ENCODE data around the gene DAB2. TPM values are rescaled to one million over a fixed set of nuclear protein-coding genes. Genes with fewer than 3 reads are reported as not detected.

Gene DAB2
- total RNA-seq, 1 donor from 2014 or later: 63.6 TPM

DNA sequence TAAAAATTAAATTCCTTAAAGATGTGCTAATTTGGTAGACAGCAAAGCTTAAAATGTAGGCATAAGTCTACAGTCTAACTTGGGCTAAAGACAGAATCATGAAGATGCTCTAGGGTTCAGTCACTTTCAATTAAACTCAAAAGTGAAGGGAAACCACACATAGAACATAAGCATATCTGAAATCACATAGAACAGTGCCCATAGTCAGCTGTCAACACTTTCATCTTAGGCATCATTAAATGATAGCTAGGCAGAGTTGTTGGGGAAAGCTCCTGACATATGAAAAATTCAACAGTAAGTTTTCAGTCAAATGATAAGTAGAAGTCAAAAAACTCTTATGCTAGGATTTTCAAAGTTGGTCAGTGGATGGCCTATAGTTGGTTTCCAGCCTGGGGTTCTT is 11.0 kb downstream of the DAB2 start:
- Mint-ChIP-seq H3K27ac (no peak overlapping the region), H3K36me3 (peaks cover 11% of the 10 kb centered on the region), H3K4me3 (no peak overlapping the region), H3K4me1 (peaks cover 44% of the 10 kb centered on the region), H3K27me3 (ENCODE audit: low read depth) (no peaks in the 10 kb centered on the region), H3K9me3 (no peaks in the 10 kb centered on the region)
- no peak for DNase-seq (ENCODE audit: low spot score in 2 of 2, unreplicated experiment in 2 of 2)
- TF ChIP-seq, protein P1, sequence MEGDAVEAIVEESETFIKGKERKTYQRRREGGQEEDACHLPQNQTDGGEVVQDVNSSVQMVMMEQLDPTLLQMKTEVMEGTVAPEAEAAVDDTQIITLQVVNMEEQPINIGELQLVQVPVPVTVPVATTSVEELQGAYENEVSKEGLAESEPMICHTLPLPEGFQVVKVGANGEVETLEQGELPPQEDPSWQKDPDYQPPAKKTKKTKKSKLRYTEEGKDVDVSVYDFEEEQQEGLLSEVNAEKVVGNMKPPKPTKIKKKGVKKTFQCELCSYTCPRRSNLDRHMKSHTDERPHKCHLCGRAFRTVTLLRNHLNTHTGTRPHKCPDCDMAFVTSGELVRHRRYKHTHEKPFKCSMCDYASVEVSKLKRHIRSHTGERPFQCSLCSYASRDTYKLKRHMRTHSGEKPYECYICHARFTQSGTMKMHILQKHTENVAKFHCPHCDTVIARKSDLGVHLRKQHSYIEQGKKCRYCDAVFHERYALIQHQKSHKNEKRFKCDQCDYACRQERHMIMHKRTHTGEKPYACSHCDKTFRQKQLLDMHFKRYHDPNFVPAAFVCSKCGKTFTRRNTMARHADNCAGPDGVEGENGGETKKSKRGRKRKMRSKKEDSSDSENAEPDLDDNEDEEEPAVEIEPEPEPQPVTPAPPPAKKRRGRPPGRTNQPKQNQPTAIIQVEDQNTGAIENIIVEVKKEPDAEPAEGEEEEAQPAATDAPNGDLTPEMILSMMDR (IDR thresholded peaks at IDR 0.05; ENCODE audit: unreplicated experiment): no peak

DNA sequence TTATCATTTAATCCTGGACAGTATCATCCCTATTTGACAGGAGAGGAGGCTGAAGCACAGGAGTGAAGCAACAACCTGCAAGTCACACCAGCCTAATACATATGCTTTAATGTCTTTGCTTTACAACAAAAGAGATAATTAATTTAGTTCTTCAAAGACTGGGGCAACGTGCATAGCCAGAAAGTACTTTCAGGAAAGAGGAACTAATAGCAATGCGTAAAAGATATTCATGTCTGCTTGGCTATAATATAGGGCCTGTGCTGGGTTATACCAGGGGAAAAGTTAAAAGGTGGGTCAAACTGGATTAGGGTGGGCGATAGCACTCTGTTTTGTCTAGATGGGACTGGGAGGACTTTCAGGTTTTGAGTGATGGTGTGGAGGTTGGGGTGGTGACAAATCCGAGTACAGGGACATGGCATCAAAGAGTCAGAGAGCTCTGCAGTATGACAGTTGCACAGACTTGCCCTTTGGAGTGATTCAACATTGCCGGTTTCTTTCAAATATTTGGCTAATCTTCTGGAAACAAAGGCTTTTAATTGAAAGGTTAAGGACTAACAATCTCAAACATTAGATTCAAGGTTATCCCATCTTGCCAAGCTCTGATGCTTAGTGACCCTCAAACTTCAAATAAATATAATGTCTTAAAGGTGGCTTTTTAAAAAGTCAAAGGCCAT is 11.9 kb downstream of the DAB2 start:
- Mint-ChIP-seq H3K36me3 (peaks cover 11% of the 10 kb centered on the region), H3K4me1 (peaks cover 46% of the 10 kb centered on the region), H3K9me3 (no peaks in the 10 kb centered on the region), H3K27me3 (ENCODE audit: low read depth) (no peaks in the 10 kb centered on the region), H3K4me3 (no peak overlapping the region), H3K27ac (peak overlapping the region; percentile 33)
- TF ChIP-seq, protein P1 (IDR thresholded peaks at IDR 0.05; ENCODE audit: unreplicated experiment): no peak
- DNase-seq (ENCODE audit: low spot score in 2 of 2, unreplicated experiment in 2 of 2): no peak

DNA sequence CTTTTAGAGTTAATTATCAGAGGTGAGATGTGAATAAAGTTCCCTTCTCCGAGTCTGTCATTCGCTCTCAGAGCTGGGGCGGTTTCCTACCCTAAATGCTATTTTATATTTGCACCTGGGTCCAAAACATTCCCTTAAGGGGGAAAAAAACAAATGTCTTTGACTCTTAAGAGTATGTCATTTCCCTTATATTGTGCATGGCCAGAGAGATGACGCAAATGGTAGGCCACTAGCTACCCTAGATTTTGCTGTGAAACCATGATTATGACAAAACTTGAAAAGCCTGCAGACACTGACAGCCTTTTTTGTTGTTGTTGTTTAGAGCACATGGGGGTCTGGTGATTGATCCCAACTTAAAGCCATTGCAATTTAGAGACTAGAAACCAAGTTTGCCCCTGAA is 12.8 kb downstream of the DAB2 start:
- no peak for DNase-seq (ENCODE audit: low spot score in 2 of 2, unreplicated experiment in 2 of 2)
- no peak overlapping the region for H3K4me3 Mint-ChIP-seq
- H3K36me3 Mint-ChIP-seq: peaks cover 14% of the 10 kb centered on the region
- TF ChIP-seq, protein P1 (IDR thresholded peaks at IDR 0.05; ENCODE audit: unreplicated experiment): no peak
- peaks cover 50% of the 10 kb centered on the region for H3K4me1 Mint-ChIP-seq
- H3K9me3 Mint-ChIP-seq: no peaks in the 10 kb centered on the region
- no peak overlapping the region for H3K27ac Mint-ChIP-seq
- H3K27me3 Mint-ChIP-seq (ENCODE audit: low read depth): no peaks in the 10 kb centered on the region

DNA sequence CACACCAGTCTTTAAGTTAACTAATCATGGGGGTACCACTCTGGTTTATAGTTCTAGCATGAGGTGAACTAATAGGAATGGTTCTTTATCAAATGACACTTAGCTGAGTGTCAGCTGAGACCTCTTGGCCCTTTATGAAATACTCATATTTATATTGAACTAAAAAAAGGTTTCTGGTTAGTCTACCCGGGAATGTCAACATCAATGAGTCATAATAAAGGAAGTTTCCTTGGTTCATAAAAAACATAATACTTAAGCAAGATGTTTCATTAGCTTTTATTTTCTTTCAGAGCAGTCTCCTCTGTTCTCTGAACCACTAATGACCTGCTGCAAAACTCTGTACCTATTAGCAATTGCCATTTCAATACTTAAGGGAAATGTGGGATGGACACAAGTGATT is 13.7 kb downstream of the DAB2 start:
- Mint-ChIP-seq H3K4me1 (peaks cover 50% of the 10 kb centered on the region), H3K36me3 (peaks cover 6% of the 10 kb centered on the region), H3K4me3 (no peak overlapping the region), H3K9me3 (no peaks in the 10 kb centered on the region), H3K27me3 (ENCODE audit: low read depth) (no peaks in the 10 kb centered on the region), H3K27ac (peak overlapping the region; percentile 63)
- TF ChIP-seq, protein P1 (IDR thresholded peaks at IDR 0.05; ENCODE audit: unreplicated experiment): no peak
- no peak for DNase-seq (ENCODE audit: low spot score in 2 of 2, unreplicated experiment in 2 of 2)

DNA sequence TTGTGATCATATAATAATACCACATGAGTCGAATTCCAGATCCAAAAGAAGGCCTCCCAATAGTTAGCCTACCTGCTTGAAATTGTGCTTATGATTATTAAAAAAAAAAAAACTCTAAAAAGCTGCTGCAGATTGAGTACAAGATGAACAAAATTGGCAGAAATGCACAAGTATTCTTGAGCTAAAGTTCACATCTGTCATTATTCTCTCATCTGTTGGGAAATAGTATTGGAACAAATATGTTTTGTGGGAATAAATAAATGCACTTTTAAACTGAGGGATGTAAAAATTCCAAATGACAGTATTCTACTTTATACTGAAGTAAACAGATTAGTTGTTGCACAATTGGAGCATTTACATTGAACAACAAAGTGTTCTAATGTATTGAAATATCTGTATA is 15.7 kb downstream of the DAB2 start:
- Mint-ChIP-seq H3K9me3 (no peaks in the 10 kb centered on the region), H3K27me3 (ENCODE audit: low read depth) (no peaks in the 10 kb centered on the region), H3K4me1 (peaks cover 47% of the 10 kb centered on the region), H3K4me3 (no peak overlapping the region), H3K36me3 (peaks cover 6% of the 10 kb centered on the region), H3K27ac (no peak overlapping the region)
- no peak for DNase-seq (ENCODE audit: low spot score in 2 of 2, unreplicated experiment in 2 of 2)
- TF ChIP-seq, protein P1 (IDR thresholded peaks at IDR 0.05; ENCODE audit: unreplicated experiment): no peak
